Gastrocnemius medialis (tissue), 4 donors: Measurements from ENCODE around the gene ZC3H12C. TPM values are rescaled to one million over a fixed set of nuclear protein-coding genes. Genes with fewer than 3 reads are reported as not detected.

Experiments
- ATAC-seq, 2 donors: fragments of 150-250 bp; one replicate each; pipeline ENCODE4 v1.9.1; 2016
- DNase-seq, 2 donors: peaks; one replicate each; pipeline ENCODE4 v3.0.0-alpha.2; 2019
- H3K27ac ChIP-seq, 4 donors: fragments of 200-600 bp; sonication (generic); 1 replicate in 1 of 4; 2 replicates in 3 of 4; pipeline ENCODE4 v1.5.1; 2016 to 2018; ENCODE audit warnings: mild to moderate bottlenecking in 2 of 4, moderate library complexity in 1 of 4
- H3K27me3 ChIP-seq, 3 donors: fragments of 200-600 bp; sonication (generic) in 2 of 3; 1 replicate in 1 of 3; 2 replicates in 2 of 3; pipeline versions ENCODE4 v1.5.1 to v1.6.0; 2016 to 2019; ENCODE audit warnings: mild to moderate bottlenecking in 1 of 3, moderate library complexity in 1 of 3
- H3K36me3 ChIP-seq, 2 donors: fragments of 200-600 bp; sonication (generic) in 1 of 2; one replicate each; pipeline ENCODE4 v1.5.1; 2017 to 2018
- H3K4me1 ChIP-seq, 2 donors: fragments of 200-600 bp; sonication (generic) in 1 of 2; one replicate each; pipeline ENCODE4 v1.5.1; 2016 to 2017; ENCODE audit warnings: mild to moderate bottlenecking in 2 of 2
- H3K4me3 ChIP-seq, 4 donors: fragments of 200-600 bp; sonication (generic) in 3 of 4; 1 replicate in 1 of 4; 2 replicates in 3 of 4; pipeline ENCODE4 v1.5.1; 2016 to 2019; ENCODE audit warnings: mild to moderate bottlenecking in 2 of 4
- H3K9me3 ChIP-seq, 3 donors: fragments of 200-600 bp; sonication (generic) in 2 of 3; 1 replicate in 1 of 3; 2 replicates in 2 of 3; pipeline ENCODE4 v1.5.1; 2016 to 2019
- CTCF ChIP-seq, 5 experiments: fragments of 450-650 bp in 3 of 5; fragments of 200-600 bp in 2 of 5; sonication (generic) in 2 of 5; IDR thresholded peaks in 4 of 5; conservative IDR thresholded peaks in 1 of 5; 1 replicate in 4 of 5; 2 replicates in 1 of 5; pipeline ENCODE4 v1.5.1; 2016 to 2019; ENCODE audit warnings: antibody characterized with exemption in 5 of 5, mild to moderate bottlenecking in 3 of 5, moderate library complexity in 3 of 5
- POLR2A ChIP-seq, 2 donors: fragments of 450-650 bp; IDR thresholded peaks; one replicate each; pipeline ENCODE4 v1.6.1; 2017; ENCODE audit warnings: antibody characterized with exemption in 2 of 2, mild to moderate bottlenecking in 2 of 2, moderate library complexity in 2 of 2
- in situ Hi-C, 4 donors: fragments of 200-750 bp; cut with MboI; loops; one replicate each; pipeline versions ENCODE4 v1.15.0 to v1.8.0; 2017; ENCODE audit warnings: low sequenced_read_pairs in 4 of 4
- intact Hi-C: fragments of 100-400 bp; cut with DNase I; formaldehyde crosslinking; loops from one replicate; pipeline ENCODE4 v1.15.1; 2023; ENCODE audit warnings: low total_unique reads
- total RNA-seq, 4 donors: library from RNA; depleted of rRNA; stranded (reverse); fragments of >200 nt; gene quantifications; one replicate each; pipeline versions ENCODE4 v1.1.0 to v1.2.3, GENCODE V29; 2016

ZC3H12C gene
- 10 to 100 TPM; 20.9 to 41.1 (median 30.9) TPM for total RNA-seq

GRCh38 chr11:110092515-110093406, at the start of gene ZC3H12C:
Gene ZC3H12C, plus strand, starts transcription at chr11:110093392. Its CDS starts 20 bp downstream, at chr11:110093412.
- peaks cover 19 to 28% of the 10 kb centered on the region in 2 donors for H3K4me1 ChIP-seq
- H3K27ac ChIP-seq = peak within 1 kb of the TSS; percentile 86 to 99 (median 96)
- TF ChIP-seq CTCF (IDR thresholded peaks at IDR 0.05 in 4 of 5, conservative IDR thresholded peaks at IDR 0.05 in 1 of 5) = peak in 4 of 5 experiments; percentile 64 to 93 (median 74)
- TF ChIP-seq POLR2A (IDR thresholded peaks at IDR 0.05) = peak; percentile 63 to 78
- peak within 1 kb of the TSS; percentile 72 to 95 (median 80) for H3K4me3 ChIP-seq
- H3K9me3 ChIP-seq = no peaks in the 10 kb centered on the region
- H3K36me3 ChIP-seq = no peaks in the 10 kb centered on the region
- in situ Hi-C loops (loop anchor here in 1 of 4 donors (10.0 kb wide), 1 partner anchor 148 kb away; no protein-coding TSS in a partner anchor), intact Hi-C loops (loop anchor here (1.0 to 10.0 kb wide), 6 partner anchors 23 to 342 kb away; partner anchors contain the start of gene RDX)
- DNase-seq (peak; percentile 84 to 90), ATAC-seq (peak; percentile 85 to 88)
- H3K27me3 ChIP-seq = no peaks in the 10 kb centered on the region

DNA sequence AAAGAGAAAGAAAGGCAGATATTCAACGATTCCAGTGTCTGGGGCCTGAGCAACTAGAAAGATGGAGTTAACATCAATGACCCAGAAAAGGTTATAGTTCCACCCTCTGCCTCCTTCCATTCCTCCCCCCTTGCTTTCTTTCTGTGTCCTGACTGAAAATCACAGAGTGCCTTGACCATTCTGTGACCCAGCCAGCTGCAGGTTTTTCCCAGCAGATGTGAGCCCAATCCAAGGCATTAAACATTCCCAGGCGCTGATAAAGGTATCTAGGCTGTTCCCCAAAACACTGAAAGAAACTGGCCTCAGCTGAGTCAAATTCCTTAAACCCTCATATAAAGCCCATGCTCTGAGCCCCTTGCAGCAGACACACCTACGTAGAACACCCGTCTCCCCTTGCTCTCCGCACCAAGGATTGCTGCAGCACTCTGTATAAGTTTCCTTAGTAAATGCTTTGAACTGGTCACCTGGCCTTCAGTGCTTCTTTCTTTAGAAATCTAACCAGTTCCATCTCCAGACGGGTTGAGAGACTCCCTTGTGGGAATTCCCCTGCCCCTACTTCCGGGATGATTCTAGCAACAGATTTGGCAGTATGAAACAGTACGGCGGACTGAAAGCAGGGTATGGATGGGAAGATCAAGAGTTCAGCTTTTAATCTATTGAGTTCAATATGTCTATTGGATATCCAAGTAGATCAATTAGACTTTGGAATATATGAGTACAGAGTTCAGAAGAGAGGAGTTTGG, 48.8 kb upstream of the ZC3H12C start:
- DNase-seq (no peak), ATAC-seq (no peak)
- intact Hi-C loops = no loop called here
- Histone ChIP-seq H3K27ac (no peak overlapping the region), H3K27me3 (no peaks in the 10 kb centered on the region), H3K9me3 (no peaks in the 10 kb centered on the region), H3K4me1 (no peaks in the 10 kb centered on the region), H3K36me3 (no peaks in the 10 kb centered on the region), H3K4me3 (no peak overlapping the region)
- in situ Hi-C loops = no loop called here
- TF ChIP-seq POLR2A (IDR thresholded peaks at IDR 0.05) = no peak

- H3K9me3 ChIP-seq = no peaks in the 10 kb centered on the region
- no peak for ATAC-seq
- H3K27ac ChIP-seq = no peak overlapping the region
- H3K27me3 ChIP-seq = no peaks in the 10 kb centered on the region
- H3K4me1 ChIP-seq = no peaks in the 10 kb centered on the region
- intact Hi-C loops = no loop called here
- H3K4me3 ChIP-seq = no peak overlapping the region
- TF ChIP-seq POLR2A (IDR thresholded peaks at IDR 0.05) (no peak), CTCF (IDR thresholded peaks at IDR 0.05 in 4 of 5, conservative IDR thresholded peaks at IDR 0.05 in 1 of 5) (no peak)
- H3K36me3 ChIP-seq = no peaks in the 10 kb centered on the region
- in situ Hi-C loops = no loop called here
- no peak for DNase-seq
These were observed 46.3 kb upstream of the ZC3H12C start for GRCh38 chr11:110046775-110047380.

DNA sequence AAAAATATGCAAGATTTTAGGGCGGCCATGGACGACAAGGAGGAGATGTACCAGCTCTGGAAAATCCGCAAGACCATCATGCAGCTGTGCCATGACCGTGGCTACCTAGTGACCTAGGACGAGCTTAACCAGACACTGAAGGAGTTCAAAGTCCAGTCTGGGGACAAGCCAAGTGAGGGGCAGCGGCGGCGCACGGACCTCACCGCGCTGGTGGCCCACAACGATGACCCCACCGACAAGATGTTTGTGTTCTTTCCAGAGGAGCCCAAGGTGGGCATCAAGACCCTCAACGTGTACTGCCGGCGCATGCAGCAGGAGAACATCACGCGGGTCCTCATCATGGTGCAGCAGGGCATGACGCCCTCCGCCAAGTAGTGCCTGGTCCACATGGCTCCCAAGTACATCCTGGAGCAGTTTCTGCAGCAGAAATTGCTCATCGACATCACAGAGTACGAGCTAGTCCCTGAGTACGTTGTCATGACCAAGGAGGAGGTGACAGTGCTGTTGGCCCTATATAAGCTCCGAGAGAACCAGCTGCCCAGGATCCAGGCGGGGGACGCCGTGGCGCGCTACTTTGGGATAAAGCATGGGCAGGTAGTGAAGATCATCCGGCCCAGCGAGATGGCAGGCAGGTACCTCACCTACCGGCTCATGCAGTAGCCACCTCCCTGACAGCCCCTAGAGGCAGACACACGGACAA, 43.5 kb upstream of the ZC3H12C start:
- in situ Hi-C loops (no loop called here), intact Hi-C loops (no loop called here)
- Histone ChIP-seq H3K27ac (no peak overlapping the region), H3K27me3 (no peaks in the 10 kb centered on the region), H3K4me3 (no peak overlapping the region), H3K4me1 (no peaks in the 10 kb centered on the region), H3K9me3 (peaks cover 0 to 8% (median 3%) of the 10 kb centered on the region in 3 donors), H3K36me3 (no peaks in the 10 kb centered on the region)
- no peak for ATAC-seq
- no peak for DNase-seq
- TF ChIP-seq POLR2A (IDR thresholded peaks at IDR 0.05) (no peak), CTCF (IDR thresholded peaks at IDR 0.05 in 4 of 5, conservative IDR thresholded peaks at IDR 0.05 in 1 of 5) (no peak)
